ENCODE measurements around the gene G3BP1.
A peak's percentile ranks its signal among the peaks of the same experiment; 100 is the strongest.

Gene G3BP1

DNA sequence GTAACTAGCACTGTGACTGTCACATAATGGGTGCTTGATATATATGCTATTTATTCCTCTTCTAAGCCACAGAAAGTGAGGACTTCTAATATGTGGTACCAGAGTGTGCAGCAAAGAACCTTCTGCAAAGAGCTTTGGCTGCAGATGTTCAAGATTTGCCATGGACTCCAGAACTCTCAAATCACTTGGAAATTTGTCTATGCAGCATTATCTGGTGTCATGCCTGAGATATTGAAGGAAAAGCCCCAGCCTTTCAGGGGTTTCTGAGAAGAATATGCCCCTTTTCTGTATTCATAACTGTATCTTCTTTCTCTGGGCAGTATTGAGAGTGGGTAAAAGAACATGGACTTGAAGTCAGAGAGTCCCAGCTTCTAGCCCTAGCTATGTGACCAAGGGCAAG, 4.8 kb upstream of the G3BP1 start:
- no peak overlapping the region for H3K4me3 ChIP-seq (ENCODE audit: low read depth, low read length)
- DNase-seq (ENCODE audit: low read depth) = no peak
- TF ChIP-seq, protein P1, sequence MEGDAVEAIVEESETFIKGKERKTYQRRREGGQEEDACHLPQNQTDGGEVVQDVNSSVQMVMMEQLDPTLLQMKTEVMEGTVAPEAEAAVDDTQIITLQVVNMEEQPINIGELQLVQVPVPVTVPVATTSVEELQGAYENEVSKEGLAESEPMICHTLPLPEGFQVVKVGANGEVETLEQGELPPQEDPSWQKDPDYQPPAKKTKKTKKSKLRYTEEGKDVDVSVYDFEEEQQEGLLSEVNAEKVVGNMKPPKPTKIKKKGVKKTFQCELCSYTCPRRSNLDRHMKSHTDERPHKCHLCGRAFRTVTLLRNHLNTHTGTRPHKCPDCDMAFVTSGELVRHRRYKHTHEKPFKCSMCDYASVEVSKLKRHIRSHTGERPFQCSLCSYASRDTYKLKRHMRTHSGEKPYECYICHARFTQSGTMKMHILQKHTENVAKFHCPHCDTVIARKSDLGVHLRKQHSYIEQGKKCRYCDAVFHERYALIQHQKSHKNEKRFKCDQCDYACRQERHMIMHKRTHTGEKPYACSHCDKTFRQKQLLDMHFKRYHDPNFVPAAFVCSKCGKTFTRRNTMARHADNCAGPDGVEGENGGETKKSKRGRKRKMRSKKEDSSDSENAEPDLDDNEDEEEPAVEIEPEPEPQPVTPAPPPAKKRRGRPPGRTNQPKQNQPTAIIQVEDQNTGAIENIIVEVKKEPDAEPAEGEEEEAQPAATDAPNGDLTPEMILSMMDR (IDR thresholded peaks at IDR 0.05; ENCODE audit: low read depth, low read length, missing control alignments) = no peak

DNA sequence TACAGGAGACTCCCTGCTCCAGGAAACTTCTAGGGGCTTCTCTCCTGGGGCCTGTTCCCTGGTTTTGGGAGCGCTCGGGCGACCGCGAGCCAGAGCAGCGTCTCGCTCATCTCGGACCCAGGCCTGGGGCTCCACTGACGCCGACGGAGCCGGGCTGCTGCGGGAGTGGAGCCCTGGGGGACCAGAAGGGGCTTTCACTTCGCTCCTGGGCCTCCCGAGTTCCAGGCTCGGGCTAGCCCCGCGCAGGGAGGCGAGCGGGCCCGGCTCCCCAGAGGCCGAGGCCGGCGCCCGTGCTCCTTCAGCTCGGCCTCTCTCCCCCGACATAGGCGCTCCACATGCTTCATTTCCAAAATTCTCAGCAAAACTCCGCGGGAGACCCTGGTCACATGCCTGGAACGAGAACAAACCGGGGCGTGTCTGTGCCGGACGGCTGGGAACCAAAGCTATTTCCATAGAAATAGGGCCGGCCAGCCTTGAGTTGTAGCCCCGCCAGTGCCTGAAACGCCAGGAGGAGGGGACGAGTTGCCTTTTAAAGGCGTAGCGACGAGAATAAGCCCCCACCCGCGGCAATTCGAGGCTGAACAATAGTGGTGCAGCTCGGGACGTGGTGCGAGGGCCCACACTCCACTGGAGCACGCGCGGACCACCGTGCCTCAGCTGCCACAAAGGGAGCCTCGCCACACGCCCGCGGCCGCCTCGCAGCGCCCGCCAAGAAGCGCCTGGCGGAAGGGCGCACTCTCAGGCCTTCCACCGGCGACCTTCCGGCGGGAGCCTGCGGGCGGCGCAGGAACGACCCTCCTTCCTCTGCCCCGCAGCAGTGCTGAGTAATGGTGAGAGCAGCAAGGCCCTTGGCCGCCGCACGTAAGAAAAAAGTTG, 1.1 kb upstream of the G3BP1 start:
- DNase-seq (ENCODE audit: low read depth) = no peak
- peak overlapping the region; percentile 67 for H3K4me3 ChIP-seq (ENCODE audit: low read depth, low read length)
- TF ChIP-seq, protein P1 (IDR thresholded peaks at IDR 0.05; ENCODE audit: low read depth, low read length, missing control alignments) = peak; percentile 23

DNA sequence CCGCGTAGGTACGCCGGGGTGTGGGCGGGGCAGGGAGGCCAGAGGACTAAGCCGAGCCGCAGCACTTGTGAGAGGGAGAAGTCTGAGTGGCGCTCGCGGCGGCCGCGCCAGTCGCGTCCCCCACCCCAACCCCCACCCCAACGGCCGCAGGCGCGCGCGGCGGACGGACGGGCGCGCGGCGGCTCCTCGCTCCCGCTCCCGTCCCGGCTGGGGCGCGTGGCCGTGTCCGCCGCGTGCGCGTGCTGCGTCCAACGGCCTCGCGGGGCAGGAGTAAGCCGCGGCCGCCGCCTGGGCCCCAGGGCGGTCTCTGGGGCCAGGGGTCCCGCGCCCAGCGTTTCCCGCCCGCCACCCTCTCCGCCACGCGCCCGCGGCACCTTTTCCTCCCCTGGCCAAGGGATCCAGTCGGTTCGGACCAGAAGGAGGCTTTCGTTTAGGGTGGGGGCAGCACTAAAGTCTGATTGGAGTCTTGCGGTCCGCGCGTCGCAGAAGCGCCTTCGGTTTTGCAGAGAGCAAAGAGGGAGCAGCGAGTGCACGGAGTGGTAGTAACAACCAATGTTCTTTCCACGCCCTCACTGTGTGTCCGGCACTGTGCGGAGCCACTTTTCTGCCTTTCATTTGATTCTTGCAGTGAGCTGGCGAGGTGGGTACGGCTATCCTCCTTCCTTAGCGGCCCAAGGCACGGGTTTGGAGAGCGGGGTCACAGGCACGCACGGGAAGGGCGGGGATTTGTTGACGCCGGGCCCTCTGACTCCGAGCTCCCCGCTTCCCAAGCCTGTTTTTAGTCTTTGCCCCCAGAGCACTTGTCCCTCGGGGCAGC, 483 bp downstream of the G3BP1 start:
- H3K4me3 ChIP-seq (ENCODE audit: low read depth, low read length) = peak overlapping the region; percentile 92
- no peak for DNase-seq (ENCODE audit: low read depth)

DNA sequence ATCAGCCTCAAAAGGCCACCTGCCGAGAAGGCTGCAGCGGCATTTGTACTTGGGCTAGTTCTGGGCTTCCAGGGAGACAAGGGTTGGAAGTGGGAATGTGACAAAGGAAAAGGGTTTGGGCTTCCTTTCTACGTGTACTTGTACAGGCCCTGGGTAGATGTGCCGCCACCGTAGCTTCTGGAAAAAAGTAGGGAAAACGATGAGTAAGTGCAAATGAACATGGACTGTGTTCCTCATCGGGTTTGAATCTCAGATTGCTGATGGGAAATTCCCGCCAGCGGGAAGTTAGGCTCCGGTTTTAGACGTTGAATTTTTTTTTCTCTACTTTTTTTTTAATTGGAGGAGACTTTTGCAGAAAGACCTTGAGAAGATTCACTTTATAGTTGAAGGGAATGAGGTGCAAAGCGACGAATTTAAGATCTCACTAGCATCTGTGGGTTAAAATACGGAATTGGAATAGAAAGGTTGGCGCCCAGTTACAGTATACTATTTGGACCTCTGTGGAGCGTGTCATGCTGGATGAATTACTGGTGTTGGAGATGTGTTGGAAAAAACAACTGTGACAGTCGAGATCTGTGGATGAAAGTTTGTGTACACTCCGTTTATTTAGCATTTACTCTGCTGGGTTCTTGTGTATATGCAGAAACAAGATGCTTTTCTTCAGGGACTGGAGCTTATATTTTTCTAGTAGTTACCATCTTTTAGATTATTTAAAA, 1.2 kb downstream of the G3BP1 start:
- TF ChIP-seq, protein P1 (IDR thresholded peaks at IDR 0.05; ENCODE audit: low read depth, low read length, missing control alignments) = no peak
- peak overlapping the region; percentile 92 for H3K4me3 ChIP-seq (ENCODE audit: low read depth, low read length)
- DNase-seq (ENCODE audit: low read depth) = no peak

More for the DNA sequence above, 483 bp downstream of the G3BP1 start:
- TF ChIP-seq, protein P1 (IDR thresholded peaks at IDR 0.05; ENCODE audit: low read depth, low read length, missing control alignments) = no peak

DNA sequence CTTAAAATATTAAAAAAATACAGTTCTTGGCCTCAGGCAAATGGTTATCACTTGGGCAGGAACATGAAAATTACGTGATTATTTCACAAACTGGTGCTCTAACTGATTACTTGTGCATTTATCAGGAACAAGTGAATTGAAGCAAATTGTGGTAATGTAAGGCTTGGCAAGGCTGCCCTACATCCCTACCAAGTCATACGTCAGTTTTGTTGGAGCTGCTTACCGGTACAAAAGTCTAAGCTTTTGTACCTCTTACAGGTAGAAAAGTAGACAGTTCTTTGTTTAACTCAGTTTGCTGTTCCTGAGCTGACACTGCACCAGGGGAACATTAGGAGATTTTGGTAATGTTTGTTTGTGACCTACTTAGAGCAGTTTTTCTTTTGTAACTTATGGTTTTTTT, 2.2 kb downstream of the G3BP1 start:
- DNase-seq (ENCODE audit: low read depth) = no peak
- peak overlapping the region; percentile 92 for H3K4me3 ChIP-seq (ENCODE audit: low read depth, low read length)
- TF ChIP-seq, protein P1 (IDR thresholded peaks at IDR 0.05; ENCODE audit: low read depth, low read length, missing control alignments) = no peak

DNA sequence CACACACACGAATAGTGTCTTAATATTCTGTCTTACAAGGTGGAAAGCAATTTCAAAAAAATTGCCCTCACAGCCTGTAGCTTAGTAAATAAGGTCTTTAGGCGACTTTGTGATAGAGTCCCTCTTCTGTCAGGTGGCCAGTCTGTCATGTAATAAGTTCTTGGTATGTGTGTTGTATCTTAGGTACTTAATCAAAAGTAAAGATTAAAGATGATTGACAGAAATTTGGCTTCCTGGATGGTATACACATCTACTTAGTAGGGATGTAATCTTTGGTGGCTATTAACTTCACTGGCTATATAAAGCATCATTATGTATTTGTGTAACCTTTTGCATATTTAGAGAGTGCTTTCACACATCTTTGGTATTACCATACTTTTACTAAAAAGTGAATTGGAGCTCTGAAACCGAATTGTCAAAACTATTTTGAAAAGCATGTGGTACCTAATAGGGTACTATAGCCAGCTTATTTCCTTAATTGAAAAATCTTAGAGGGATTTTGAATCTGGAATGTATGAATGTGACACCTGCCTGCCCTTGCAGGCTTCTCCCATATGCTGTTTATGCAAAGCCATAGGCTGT, 3.4 kb downstream of the G3BP1 start:
- TF ChIP-seq, protein P1 (IDR thresholded peaks at IDR 0.05; ENCODE audit: low read depth, low read length, missing control alignments) = no peak
- DNase-seq (ENCODE audit: low read depth) = no peak
- H3K4me3 ChIP-seq (ENCODE audit: low read depth, low read length) = peak overlapping the region; percentile 40; the same call in 1 of the 2 replicates

Measured in GM12864 (cell line).